ENCODE data around the gene TMEM40. TPM values are rescaled to one million over a fixed set of nuclear protein-coding genes. Genes with fewer than 3 reads are reported as not detected.
A peak's percentile ranks its signal among the peaks of the same experiment; 100 is the strongest.

The TMEM40 gene
- total RNA-seq, 1 experiment from 2014 or later: not detected

- no peaks in the 10 kb centered on the region for H4K20me1 ChIP-seq (ENCODE audit: control insufficient read depth, insufficient read depth, insufficient read length)
- no peak overlapping the region for H3K14ac ChIP-seq (ENCODE audit: insufficient read depth, low read length)
- H3K18ac ChIP-seq (ENCODE audit: insufficient read length, low read depth, low read length): no peak overlapping the region
- H4K8ac ChIP-seq (replicated peaks; ENCODE audit: insufficient read length, low read depth, low read length): no peak overlapping the region
- no peaks in the 10 kb centered on the region for H3K4me1 ChIP-seq (ENCODE audit: insufficient read depth, low read length)
- TF ChIP-seq CTCF (conservative IDR thresholded peaks at IDR 0.05): no peak
- H3K9me3 ChIP-seq (ENCODE audit: control insufficient read depth, low read depth, low read length): no peaks in the 10 kb centered on the region
- no peak overlapping the region for H3K23ac ChIP-seq (ENCODE audit: insufficient read length, low read depth, low read length)
- H2AFZ ChIP-seq (ENCODE audit: low read length): peak overlapping the region; percentile 46
- Mint-ChIP-seq H3K4me1 (peaks cover 0 to 5% of the 10 kb centered on the region in 2 experiments; a peak in 3 of 4 replicates), H3K4me3 (no peak overlapping the region), H3K27ac (no peak overlapping the region), H3K9me3 (no peaks in the 10 kb centered on the region), H3K27me3 (ENCODE audit: low read depth) (peaks cover 2% of the 10 kb centered on the region; the same call in 1 of the 2 replicates), H3K36me3 (ENCODE audit: insufficient read depth in 1 of 3, low read depth in 3 of 3) (no peaks in the 10 kb centered on the region; a peak in 1 of 7 replicates)
- H2BK120ac ChIP-seq (ENCODE audit: low read depth, low read length, poor library complexity, severe bottlenecking): no peak overlapping the region
- no peak for DNase-seq
- H2BK20ac ChIP-seq (ENCODE audit: low read depth, low read length, poor library complexity, severe bottlenecking): no peak overlapping the region
- WGBS (ENCODE audit: extremely low coverage, insufficient read length, low lambda C conversion rate): no CpG with 5 or more reads among the region's 3 CpGs
- no peak overlapping the region for H2BK15ac ChIP-seq (ENCODE audit: low read depth, low read length)
- no peak overlapping the region for H3K4me2 ChIP-seq (ENCODE audit: insufficient read depth, insufficient read length, low read length)
- H3K23me2 ChIP-seq (ENCODE audit: insufficient read length, low read depth, low read length, poor library complexity, severe bottlenecking): no peaks in the 10 kb centered on the region
- no peaks in the 10 kb centered on the region for H3K79me2 ChIP-seq (ENCODE audit: insufficient read depth, low read length)
- H2BK12ac ChIP-seq (ENCODE audit: insufficient read length, low read depth, low read length): no peak overlapping the region
- no peak overlapping the region for H4K5ac ChIP-seq (ENCODE audit: insufficient read length, low read depth, low read length)
- no peak overlapping the region for H2BK5ac ChIP-seq (ENCODE audit: insufficient read length, low read length)
- H3K79me1 ChIP-seq (ENCODE audit: insufficient read depth, low read depth, low read length, poor library complexity, severe bottlenecking): no peaks in the 10 kb centered on the region
- H4K91ac ChIP-seq (ENCODE audit: insufficient read length, low read depth, low read length): no peak overlapping the region
- no peak overlapping the region for H2AK5ac ChIP-seq (ENCODE audit: insufficient read length, low read length)
- no peak overlapping the region for H3K4ac ChIP-seq (ENCODE audit: low read depth, low read length)
- no peak overlapping the region for H3T11ph ChIP-seq (ENCODE audit: low read length)
- H3K56ac ChIP-seq (ENCODE audit: insufficient read length, low read depth, low read length): no peak overlapping the region
- no peaks in the 10 kb centered on the region for H3K27me3 ChIP-seq (ENCODE audit: insufficient read depth, low read length)
- H3K9ac ChIP-seq (ENCODE audit: extremely low read depth, insufficient read length, low read length): no peak overlapping the region
- H3K27ac ChIP-seq (ENCODE audit: insufficient read length, low read depth, low read length): no peak overlapping the region
Observed at GRCh38 chr3:12716605-12717151, 42.4 kb downstream of the TMEM40 start.

Measured in H9 (cell line).